Breast epithelium (tissue), 3 donors: ENCODE measurements around the gene TFF3.

Experiments used
- CTCF ChIP-seq, 3 donors: fragments of 450-650 bp; IDR thresholded peaks; one replicate each; pipeline ENCODE4 v1.5.1; 2016 to 2017; ENCODE audit warnings: antibody characterized with exemption in 3 of 3, mild to moderate bottlenecking in 3 of 3, moderate library complexity in 3 of 3
- POLR2AphosphoS5 ChIP-seq, 3 donors: sonication (generic); formaldehyde crosslinking; IDR thresholded peaks; one replicate each; pipeline ENCODE4 v1.6.1; 2017; ENCODE audit warnings: antibody characterized with exemption in 3 of 3

- TF ChIP-seq CTCF (IDR thresholded peaks at IDR 0.05) (no peak), POLR2AphosphoS5 (IDR thresholded peaks at IDR 0.05) (no peak)
Observed at GRCh38 chr21:42308914-42309752, 6.1 kb downstream of the TFF3 start.
